GM20431 (cell line): ENCODE data around the gene ZFYVE9.
"Not testable (repeated sequence)": the region's sequence is repeated elsewhere in the genome, so short reads cannot be mapped to it uniquely, and the experiment has no call there.

Experiments
- in situ Hi-C: fragments of 300-500 bp; cut with MseI, MboI; formaldehyde crosslinking; loops from one replicate; pipeline ENCODE4 v1.15.0; 2020; ENCODE audit warnings: low sequenced_read_pairs; ENCODE audit not compliant: unreplicated experiment

Gene ZFYVE9, protein sequence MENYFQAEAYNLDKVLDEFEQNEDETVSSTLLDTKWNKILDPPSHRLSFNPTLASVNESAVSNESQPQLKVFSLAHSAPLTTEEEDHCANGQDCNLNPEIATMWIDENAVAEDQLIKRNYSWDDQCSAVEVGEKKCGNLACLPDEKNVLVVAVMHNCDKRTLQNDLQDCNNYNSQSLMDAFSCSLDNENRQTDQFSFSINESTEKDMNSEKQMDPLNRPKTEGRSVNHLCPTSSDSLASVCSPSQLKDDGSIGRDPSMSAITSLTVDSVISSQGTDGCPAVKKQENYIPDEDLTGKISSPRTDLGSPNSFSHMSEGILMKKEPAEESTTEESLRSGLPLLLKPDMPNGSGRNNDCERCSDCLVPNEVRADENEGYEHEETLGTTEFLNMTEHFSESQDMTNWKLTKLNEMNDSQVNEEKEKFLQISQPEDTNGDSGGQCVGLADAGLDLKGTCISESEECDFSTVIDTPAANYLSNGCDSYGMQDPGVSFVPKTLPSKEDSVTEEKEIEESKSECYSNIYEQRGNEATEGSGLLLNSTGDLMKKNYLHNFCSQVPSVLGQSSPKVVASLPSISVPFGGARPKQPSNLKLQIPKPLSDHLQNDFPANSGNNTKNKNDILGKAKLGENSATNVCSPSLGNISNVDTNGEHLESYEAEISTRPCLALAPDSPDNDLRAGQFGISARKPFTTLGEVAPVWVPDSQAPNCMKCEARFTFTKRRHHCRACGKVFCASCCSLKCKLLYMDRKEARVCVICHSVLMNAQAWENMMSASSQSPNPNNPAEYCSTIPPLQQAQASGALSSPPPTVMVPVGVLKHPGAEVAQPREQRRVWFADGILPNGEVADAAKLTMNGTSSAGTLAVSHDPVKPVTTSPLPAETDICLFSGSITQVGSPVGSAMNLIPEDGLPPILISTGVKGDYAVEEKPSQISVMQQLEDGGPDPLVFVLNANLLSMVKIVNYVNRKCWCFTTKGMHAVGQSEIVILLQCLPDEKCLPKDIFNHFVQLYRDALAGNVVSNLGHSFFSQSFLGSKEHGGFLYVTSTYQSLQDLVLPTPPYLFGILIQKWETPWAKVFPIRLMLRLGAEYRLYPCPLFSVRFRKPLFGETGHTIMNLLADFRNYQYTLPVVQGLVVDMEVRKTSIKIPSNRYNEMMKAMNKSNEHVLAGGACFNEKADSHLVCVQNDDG (N-terminal part only)

DNA sequence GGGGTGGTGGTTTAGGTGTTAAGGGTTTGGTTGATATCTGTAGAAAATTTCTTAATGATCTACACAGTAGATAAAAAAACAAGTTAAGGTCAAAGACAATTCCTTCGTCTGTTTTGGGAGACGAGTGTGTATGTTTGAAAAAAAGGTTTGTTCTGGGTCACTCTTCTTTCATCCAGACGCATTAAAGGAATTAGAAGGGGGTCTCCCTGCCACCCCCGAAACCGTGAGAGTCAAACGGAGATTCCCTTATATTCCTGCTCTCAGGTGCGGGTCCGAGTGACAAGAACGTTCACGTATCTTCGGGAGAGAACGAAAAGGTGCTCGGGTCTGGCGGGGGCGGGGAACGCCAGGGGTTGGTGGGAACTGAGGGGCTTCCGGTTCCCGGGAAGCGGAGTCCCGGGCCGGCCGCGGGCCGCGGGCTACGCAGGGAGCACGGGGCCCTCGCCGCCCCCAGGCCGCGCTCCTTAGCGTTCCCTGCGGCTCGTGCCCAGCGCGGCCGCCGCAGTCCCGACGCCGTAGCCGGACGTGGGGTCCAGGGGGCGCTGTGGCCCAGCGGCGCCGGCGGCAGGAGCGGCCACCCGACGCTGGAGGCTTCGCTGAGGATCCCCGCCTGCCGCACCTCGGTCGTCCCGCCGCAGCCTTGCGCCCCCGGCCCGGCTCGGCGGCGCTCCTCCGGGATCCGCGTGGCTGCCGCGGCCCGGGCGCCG, at the start of gene ZFYVE9:
Gene ZFYVE9, plus strand, starts transcription at position 577 of the 707 bp plus-strand sequence. CDS start 91,118 bp downstream, outside the sequence.
- in situ Hi-C loops, result loop anchor here (25.0 kb wide), 2 partner anchors 146 to 546 kb away; partner anchors contain the start of gene COA7

DNA sequence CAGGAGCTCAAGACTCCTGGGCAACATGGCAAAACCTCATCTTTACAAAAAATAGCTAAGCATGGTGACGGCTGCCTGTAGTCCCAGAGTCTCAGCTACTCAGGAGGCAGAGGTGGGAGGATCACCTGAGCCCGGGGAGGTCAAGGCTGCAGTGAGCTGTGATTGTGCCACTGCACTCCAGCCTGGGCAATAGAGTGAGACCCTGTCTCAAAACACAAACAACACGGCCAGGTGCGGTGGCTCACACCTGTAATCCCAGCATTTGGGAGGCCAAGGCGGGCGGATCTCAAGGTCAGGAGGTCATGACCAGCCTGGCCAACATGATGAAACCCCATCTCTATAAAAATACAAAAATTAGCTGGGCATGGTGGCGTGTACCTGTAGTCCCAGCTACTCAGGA, 47.6 kb upstream of the ZFYVE9 start:
- in situ Hi-C loops, result not testable (repeated sequence)

DNA sequence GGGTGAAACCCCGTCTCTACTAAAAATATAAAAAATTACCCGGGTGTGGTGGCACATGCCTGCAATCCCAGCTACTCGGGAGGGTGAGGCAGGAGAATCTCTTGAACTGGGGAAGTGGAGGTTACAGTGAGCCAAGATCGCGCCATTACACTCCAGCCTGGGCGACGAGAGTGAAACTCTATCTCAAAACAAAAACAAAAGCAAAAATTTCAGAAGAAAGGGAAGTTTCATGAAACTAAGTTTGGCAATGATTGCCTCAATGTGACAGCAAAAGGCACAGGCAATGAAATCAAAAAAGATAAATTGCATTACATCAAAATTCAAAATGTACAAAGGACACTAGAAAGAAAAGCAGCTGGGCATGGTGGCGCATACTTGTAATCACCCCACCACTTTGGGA, 45.7 kb upstream of the ZFYVE9 start:
- in situ Hi-C loops, result no loop called here

DNA sequence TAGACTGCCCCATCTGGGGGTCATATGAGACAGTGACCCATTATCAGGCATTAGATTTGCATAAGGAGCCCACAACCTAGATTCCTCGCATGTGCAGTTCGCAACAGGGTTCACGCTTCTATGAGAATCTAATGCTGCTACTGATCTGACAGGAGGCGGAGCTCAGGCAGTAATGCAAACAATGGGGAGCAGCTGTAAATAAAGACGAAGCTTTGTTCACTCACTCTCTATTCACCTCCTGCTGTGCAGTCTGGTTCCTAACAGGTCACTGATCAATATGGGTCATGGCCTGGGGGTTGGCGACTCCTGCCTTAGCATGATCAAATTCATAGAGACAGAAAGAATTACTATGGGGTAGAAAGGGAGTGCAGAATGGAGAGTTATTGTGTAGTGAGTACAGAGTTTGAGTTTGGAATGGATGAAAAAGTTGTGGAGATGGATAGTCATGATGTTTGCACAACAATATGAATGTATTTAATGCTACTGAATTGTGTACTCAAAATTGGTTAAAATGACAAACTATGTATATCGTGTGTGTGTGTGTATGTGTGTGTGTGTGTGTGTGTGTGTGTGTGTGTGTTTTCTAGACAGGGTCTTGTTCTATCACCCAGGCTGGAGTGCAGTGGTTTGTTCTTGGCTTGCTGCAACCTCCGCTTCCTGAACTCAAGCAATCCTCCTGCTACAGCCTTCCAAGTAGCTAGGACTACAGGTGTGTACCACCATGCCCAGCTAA, 43.6 kb upstream of the ZFYVE9 start:
- in situ Hi-C loops, result no loop called here

DNA sequence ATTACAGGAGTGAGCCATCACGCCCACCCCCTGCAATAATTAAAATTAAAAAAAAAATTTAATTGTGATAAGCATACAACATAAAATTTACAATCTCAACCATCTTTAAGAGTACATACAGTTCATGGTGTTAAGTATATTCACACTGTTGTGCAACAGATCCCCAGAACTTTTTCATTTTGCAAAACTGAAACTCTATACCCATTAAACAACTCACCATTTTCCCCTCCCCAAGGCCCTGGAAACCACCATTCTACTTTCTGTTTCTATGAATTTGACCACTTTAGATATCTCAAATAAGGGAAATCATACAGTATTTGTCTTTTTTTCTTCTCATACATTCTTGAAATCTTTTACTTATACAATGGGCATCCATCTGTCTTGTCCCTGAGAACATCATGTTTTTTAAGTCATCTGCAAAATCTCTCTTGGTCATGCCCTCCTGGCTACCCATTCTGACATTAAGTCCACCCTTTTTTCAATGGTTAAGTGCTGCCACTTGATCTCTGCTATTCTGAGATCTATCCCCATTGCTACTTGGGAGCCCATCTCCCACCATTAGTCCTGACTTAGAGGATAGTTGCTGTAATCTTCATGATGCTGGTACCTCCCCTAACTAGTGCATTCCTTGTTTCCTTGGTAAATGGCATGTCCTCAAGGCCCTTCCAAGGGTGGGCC, 39.4 kb upstream of the ZFYVE9 start:
- in situ Hi-C loops, result no loop called here

DNA sequence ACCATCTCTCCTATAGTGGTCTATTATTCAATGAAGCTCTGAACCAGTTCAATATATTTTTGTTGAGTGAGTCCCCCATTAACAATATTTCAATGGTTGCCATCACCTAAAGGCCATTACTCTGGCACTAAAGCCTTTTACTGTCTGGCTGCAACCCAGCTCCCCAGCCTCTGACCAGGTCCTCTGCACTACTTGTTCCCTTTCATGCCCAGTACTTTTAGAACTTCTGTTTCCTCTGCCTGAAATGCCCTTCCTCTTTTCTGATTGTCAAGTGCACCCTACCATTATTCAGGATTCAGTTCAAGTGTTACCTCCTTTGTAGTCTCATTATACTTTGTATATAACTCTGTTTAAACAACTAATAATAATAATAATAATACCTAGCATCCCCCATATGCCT, 30.4 kb upstream of the ZFYVE9 start:
- in situ Hi-C loops, result no loop called here

DNA sequence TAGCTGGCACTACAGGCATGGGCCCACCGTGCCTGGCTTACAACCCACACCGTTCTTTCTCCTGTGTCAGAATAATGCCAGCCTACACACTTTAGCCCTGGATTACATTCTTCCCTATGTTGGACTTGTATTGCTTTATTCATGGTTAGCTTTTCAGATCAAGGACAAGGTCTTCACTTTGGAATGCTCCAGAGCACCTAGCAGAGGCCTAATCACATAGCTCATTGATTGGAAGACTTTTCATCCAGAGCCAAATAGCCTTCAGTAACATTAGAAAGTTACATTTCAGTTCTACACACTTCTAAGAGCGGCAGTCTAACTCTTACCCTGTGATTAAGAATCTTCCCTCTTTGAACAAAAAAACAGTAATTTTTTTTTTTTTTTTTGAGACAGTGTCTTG, 29.4 kb upstream of the ZFYVE9 start:
- in situ Hi-C loops, result no loop called here

DNA sequence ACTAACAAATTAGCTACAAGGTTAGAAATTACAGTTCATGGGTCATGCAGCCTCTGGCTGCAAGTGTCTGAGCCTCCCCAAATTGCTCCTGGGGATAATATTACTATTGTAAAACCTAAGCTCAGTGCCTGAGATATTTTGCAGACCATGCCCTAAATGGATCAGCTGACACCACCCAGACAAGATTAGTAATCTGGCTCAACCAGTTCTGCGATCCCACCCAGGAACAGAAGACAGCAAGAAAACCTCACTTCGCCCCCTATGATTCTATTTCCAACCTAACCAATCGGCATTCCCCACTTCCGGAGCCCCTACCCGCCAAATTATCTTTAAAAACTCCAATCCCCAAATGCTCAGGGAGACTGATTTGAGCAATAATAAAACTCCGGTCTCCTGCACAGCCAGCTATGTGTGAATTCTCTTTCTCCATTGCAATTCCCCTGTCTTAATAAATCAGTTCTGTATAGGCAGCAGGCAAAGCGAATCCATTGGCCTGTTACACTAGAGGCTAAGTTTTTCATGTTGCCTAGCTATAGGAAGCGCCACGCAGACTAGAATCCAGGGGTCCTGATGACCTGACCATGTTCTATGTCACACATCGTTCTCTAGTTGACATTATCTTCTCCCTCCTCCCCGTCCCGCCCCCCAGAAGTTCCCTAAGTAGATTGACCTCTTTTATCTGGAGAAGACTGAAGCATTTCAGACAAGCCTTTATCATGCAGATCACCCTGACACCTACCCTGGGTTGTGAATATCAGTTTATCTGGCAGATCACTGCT, 22.4 kb upstream of the ZFYVE9 start:
- in situ Hi-C loops, result no loop called here

DNA sequence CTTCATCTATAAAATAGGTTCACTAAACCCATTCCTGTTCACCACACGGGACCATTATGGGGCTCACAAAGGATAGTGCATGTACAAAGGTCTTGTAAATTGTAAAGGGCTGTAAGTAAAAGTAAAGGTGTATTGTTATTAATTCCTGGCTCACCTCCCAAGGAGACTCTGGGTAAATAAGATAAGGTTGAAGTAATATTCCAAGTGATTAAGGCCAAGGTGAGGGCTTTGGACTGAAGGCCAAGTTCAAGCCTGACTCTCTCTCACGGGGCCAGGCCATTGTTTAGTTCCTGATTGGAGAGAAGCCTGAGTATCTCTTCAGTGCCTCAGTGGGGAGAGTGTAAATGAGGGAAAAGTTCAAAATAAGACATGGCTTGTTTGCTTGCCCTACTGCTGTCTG, 19.5 kb upstream of the ZFYVE9 start:
- in situ Hi-C loops, result no loop called here

DNA sequence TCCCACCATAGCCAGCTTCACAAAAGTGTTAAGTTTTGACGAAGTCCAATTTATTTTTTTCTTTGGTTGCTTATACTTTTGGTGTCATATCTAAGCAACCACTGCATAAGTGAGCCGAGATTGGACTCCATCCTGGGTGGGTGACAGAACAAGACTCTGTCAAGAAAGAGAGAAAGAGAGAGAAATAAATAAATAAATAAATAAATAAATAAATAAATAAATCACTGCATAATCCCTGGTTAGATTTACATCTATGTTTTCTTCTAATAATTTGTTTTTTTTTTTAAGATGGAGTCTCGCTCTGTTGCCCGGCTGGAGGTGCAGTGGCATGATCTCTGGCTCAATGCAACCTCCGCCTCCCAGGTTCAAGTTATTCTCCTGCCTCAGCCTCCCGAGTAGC, 18.3 kb upstream of the ZFYVE9 start:
- in situ Hi-C loops, result no loop called here

DNA sequence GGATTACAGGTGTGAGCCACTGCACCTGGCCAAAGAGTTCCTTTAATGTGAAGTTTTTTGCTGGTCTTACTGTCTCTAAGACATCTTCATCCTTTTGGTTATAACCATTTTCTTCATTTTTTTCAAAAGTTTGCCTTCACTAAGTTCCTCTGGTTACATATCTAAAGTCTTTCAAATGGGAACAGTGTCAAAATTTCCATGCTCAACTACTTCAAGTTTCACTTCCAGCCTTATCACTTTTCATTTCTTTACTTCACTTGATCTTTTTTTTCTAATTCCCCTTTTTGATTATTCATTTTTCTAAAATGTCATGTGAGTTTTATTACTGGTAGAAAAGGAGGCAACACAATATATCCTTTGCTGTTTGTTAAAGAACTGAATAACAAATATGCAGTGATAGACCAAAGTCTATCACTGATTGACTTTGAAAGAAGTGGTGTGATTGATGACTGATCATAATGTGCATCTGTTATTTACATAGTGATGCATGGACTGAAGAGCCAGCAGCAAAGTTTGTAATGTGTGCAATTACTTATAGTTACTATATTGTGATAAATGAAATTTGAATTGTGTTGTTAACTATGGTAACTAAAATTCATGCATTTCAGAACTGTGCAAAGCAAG, 16.0 kb upstream of the ZFYVE9 start:
- in situ Hi-C loops, result loop anchor here (25.0 kb wide), 2 partner anchors 161 to 561 kb away; partner anchors contain the start of gene COA7

DNA sequence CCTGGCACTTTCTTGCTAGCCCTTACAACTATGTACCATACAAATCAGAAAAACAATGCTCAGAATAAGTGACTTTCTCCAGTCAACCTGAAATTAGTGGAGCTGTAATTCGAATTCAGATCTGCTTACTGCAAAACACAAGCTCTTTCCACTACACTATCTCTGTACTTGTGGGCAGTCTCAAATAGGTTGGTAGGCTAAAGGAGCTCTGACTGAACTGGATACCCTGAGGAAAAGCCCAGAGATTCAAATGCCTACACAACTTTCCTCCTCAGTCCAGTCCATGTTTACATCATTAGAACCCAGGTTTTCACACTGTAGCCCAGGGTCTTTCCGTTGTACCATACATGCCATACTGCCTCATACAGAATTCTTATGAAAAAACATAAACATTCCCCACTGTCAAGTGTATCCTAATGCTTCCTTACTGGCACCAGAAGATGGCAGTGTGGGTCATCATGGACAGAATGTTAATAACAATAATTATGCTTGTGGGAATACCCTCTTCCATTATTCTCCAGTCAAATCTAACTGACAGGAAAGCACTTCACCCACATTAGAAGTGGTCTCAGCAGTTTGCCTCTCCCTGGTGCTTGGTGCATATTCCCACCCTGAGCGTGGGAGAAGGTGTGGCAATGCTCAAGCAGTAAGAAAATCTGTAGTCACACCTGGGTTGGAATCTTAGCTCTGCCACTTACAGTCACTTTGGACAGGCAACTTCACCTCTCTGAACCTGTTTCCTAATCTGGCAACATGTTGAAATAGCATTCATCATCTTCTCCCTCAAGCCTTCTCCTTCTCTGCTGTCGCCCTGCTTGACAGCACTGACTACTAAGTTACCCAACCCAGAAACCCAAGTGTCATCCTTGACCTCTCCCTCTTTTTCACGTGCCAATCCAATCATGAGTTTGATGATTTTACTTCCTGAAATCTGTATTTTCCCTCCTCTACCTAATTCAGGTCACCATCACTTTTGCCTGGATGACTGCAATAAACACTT, 14.4 kb upstream of the ZFYVE9 start:
- in situ Hi-C loops, result loop anchor here (25.0 kb wide), 2 partner anchors 160 to 560 kb away; partner anchors contain the start of gene COA7

DNA sequence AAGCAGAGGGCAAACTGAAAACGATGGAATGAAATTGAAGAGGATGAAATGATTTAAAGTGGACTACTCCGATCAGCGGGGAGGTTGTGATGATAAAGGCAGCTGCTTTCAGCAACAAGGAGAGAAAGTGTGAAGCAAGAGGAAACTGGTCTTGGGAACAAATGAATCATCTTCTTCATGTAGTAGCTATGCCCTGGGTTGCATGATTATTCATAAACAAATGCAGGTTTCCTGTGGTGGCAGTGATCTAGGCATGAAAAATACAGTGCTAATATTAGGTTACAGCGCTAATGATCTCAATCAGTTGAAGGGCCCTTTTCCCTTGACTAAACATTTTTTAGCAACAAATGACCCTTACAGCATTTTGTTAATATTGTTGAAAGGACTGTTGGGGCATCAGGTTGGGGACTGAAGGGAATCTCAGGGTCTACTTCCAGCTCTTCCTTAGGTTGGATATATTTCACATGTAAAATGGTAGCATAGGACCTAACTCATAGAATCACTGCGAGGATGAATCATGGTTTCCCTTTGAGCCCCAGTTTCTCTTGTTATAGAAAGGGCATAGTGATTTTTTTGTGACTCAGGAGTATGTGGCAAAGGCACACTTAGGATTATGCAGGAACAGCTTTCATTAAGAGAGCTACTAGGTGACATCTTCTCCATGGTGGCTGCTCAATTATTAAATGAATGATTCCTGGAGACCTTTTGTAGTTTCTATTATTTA, 1.9 kb upstream of the ZFYVE9 start:
- in situ Hi-C loops, result loop anchor here (25.0 kb wide), 2 partner anchors 147 to 547 kb away; partner anchors contain the start of gene COA7

DNA sequence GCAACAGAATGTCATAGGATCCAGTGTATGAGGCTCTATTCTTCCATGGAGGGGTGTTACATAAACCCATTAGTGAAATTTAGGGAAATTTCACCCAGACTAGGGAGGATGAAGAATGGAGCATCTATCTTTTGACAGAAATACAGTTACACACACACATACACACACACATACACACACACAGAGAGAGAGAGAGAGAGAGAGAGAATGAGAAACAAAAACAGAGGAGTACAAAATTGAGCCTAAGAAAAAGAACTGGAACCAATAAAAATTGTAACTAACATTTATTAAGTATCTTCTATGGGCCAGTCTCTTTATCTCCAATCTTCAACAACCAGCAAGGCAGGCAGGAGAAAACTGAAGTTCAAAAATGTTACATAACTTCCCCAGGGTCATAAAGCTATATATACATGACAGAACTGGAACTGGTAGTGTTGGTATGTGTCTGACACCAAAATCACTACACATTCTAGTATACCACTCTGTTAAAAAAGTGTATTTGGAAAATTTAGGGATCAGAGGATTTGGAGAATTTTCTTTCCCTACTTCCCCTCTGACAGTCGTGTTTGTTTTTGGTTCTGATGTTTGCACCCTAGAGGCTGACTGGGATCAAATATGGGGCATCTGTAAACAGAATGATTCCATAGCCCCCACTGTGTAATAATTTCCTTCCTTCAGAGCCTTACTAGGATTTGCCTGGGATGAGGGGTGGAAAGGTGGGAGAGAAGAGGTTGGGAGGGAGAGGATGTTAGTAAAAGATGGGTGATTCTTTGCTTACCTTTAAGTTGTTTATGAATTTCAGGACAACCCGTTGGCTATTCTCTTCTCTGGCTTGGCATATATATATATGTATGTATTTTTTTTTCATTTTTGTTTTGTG, 1.0 kb upstream of the ZFYVE9 start:
- in situ Hi-C loops, result loop anchor here (25.0 kb wide), 2 partner anchors 146 to 546 kb away; partner anchors contain the start of gene COA7
